ENCODE results near the gene RAB27A.

- no peak for TF ChIP-seq TRIM28 (IDR thresholded peaks at IDR 0.05; ENCODE audit: borderline replicate concordance, low read length)
- TF ChIP-seq ZNF830 (tag by site-specific recombination; IDR thresholded peaks at IDR 0.05; ENCODE audit: low read depth), result no peak
- TF ChIP-seq CTCF (tag by site-specific recombination; IDR thresholded peaks at IDR 0.05), result no peak
- TF ChIP-seq REST (tag by site-specific recombination; IDR thresholded peaks at IDR 0.05), result no peak
- TF ChIP-seq ZNF133 (tag by site-specific recombination; IDR thresholded peaks at IDR 0.05), result no peak
These were observed 95.4 kb downstream of the RAB27A start for GRCh38 chr15:55194256-55194655.
